ENCODE measurements around the gene CD163.
"Not testable (repeated sequence)": the region's sequence is repeated elsewhere in the genome, so short reads cannot be mapped to it uniquely, and the experiment has no call there.

Gene CD163

GRCh38 chr12:7503686-7504415 lies at the start of gene CD163:
Gene CD163 (minus strand): TSS chr12:7503777. CDS start chr12:7503690, 87 bp downstream.
- no peak for DNase-seq

GRCh38 chr12:7542813-7543212 lies 39.2 kb upstream of the CD163 start:
- DNase-seq: peak; percentile 9

GRCh38 chr12:7542046-7542445 lies 38.5 kb upstream of the CD163 start:
- DNase-seq: no peak

- DNase-seq: no peak
Measured at GRCh38 chr12:7514416-7514815, 10.8 kb upstream of the CD163 start.

GRCh38 chr12:7512553-7512952 lies 9.0 kb upstream of the CD163 start:
- no peak for DNase-seq

GRCh38 chr12:7509793-7510470 lies 6.4 kb upstream of the CD163 start:
- not testable (repeated sequence) for DNase-seq

GRCh38 chr12:7502612-7503011 lies 965 bp downstream of the CD163 start:
- no peak for DNase-seq

- no peak for DNase-seq
Measured at GRCh38 chr12:7501031-7501588, 2.5 kb downstream of the CD163 start.

- peak; percentile 2 for DNase-seq
Measured at GRCh38 chr12:7499636-7500035, 3.9 kb downstream of the CD163 start.

GRCh38 chr12:7498809-7499208 lies 4.8 kb downstream of the CD163 start:
- DNase-seq: no peak

GRCh38 chr12:7497661-7498060 lies 5.9 kb downstream of the CD163 start:
- no peak for DNase-seq

- DNase-seq: no peak
Measured at GRCh38 chr12:7496451-7496850, 7.1 kb downstream of the CD163 start.

GRCh38 chr12:7495136-7495535 lies 8.4 kb downstream of the CD163 start:
- no peak for DNase-seq

GRCh38 chr12:7493006-7493405 lies 10.6 kb downstream of the CD163 start:
- no peak for DNase-seq

- no peak for DNase-seq
Measured at GRCh38 chr12:7486512-7486911, 17.1 kb downstream of the CD163 start.

GRCh38 chr12:7485095-7485494 lies 18.5 kb downstream of the CD163 start:
- DNase-seq: no peak

- DNase-seq: no peak
Measured at GRCh38 chr12:7483343-7483742, 20.2 kb downstream of the CD163 start.

GRCh38 chr12:7479771-7480170 lies 23.8 kb downstream of the CD163 start:
- DNase-seq: no peak

GRCh38 chr12:7472060-7472459 lies 31.5 kb downstream of the CD163 start:
- no peak for DNase-seq

- peak; percentile 31 for DNase-seq
Measured at GRCh38 chr12:7460375-7461259, 43.0 kb downstream of the CD163 start.

- DNase-seq: no peak
Measured at GRCh38 chr12:7459973-7460372, 43.6 kb downstream of the CD163 start.

GRCh38 chr12:7451756-7452155 lies 51.8 kb downstream of the CD163 start:
- DNase-seq: no peak

- no peak for DNase-seq
Measured at GRCh38 chr12:7450667-7451066, 52.9 kb downstream of the CD163 start.

Measured in midbrain (tissue), 1 donor.